GM04503 (cell line): Measurements from ENCODE around the gene OCLN.
"Not testable (repeated sequence)": the region's sequence is repeated elsewhere in the genome, so short reads cannot be mapped to it uniquely, and the experiment has no call there.

Source experiments
- DNase-seq: peaks from one replicate; pipeline ENCODE4 v3.0.0-alpha.2; 2012; ENCODE audit warnings: low read depth

OCLN gene

DNA sequence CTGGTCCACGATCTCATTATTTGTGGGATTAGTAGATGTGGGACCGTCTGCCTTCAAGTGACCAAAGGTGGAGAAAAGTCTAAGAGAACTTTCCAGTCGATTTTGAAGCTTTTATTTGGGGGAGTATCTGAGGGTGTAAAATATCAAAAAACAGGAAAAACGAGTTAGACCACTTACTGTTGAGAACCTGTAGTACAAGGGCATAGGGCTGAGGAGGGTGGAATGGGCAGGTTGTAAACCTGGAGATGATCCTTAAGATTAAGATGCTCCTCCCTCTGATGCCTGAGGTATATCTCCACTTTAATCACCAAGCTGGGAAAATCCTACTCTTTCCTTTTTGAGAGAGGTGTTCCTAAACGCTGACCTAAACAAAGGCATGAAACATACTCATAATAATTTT, 35.4 kb downstream of the OCLN start:
- DNase-seq, result no peak

DNA sequence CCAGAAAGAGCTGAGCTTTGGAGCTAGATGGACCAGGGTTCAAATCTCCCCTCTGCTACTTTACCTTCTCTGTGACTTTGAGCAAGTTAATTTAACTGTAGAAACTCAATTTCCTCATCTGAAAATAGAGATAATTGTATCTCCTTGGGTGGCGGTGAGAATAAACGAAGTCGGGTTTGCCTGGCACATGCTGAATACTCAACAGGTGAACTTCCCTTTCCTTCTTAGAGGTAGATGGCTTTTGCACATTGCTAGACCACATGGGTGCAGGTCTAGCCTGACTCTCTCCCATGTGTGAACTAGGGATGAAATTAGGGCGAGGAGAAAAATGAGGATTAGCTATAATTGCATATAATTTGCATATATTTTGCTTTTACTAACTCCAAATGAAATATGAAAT, 36.0 kb downstream of the OCLN start:
- DNase-seq, result no peak

DNA sequence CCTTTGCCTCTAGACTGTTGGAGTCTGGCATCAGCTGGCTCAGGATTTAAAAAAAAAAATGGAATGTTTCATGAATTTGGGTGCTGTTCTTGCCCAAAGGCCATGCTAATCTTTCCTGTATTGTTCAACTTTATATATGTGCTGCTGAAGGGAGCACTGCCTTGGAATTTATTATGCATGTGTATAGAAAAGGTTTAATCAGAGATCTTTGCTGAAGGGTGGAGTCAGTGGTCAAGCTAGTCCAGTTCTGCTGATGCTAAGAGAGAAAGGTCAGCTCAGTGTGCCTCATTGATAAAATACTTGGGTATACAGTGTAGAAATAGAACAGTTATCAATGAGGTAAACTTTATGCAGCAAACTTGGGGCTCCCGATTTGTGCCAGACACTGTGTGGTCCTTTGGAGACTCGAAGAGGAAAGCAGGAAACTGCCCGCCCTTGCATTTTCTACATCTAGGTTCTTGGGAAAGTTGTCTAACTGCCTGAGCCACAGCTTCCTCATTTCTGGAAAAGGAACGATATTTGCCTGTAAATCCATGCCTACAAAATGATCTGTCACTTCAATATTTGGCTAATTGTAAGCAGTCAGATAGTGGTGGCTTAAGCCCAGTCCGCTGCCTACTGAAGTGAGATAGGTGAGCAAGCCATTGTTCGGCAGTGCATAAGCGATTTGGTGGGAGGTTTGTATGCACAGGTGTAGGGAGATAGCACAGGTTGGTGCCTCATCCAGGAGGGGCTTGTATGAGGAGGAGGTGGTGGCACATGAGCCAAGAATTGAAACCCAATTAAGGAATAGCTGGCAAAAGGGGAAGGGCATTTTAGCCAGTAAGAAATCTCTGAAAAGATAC, 38.2 kb downstream of the OCLN start:
- no peak for DNase-seq

DNA sequence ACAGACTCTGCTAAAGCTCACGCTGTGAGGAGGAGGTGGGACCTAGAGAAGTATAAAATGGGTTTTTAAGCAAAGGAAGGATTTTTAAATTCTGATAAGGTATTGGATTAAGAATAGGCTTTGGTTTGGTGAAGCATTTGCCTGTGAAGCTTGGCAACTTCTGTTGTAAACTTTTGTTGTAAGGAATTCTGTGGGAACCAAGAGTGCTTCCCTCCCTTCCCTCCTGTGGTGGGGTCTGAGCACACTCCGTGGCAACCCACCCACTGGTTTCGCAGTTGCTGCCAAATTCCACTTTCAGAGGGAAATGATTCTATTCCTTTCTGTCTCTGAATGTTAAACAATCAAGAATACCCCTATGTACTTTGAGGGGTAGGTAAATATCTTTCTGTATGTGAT, 38.8 kb downstream of the OCLN start:
- no peak for DNase-seq

DNA sequence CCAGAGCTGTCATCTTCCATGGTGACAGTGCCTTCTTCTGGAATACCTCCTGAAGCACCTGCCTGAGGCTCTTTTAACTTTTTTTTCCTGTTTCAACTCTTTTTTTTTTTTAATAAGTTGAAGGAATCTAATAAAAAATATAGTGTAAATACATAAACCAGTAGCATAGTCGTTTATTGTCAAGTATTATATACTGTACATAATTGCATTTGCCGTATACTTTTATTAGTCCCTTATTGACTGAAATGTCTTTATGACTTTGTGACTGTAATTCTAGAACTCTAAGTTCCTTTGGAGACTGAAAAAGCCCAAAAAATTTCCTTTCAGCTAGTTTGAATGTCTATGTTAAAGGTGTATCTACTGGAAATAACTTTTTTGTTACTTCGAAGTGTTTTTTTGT, 45.3 kb downstream of the OCLN start:
- DNase-seq, result not testable (repeated sequence)

DNA sequence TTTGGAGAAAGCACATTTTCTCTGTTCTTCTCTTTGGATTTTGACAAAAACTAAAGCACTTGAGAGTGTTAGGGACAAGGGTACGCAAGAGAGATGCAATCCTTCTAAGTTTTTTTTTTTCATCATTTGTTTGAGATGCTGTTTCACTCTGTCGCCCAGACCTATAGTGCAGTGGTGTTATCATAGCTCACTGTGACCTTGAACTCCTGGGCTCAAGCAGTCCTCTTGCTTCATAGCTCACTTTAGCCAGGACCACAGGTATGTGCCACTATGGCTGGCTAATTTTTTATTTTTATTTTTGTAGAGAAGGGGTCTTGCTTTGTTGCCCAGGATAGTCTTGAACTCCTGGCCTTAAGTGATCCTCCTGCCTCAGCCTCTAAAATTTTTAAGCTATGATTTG, 46.1 kb downstream of the OCLN start:
- DNase-seq, result not testable (repeated sequence)

DNA sequence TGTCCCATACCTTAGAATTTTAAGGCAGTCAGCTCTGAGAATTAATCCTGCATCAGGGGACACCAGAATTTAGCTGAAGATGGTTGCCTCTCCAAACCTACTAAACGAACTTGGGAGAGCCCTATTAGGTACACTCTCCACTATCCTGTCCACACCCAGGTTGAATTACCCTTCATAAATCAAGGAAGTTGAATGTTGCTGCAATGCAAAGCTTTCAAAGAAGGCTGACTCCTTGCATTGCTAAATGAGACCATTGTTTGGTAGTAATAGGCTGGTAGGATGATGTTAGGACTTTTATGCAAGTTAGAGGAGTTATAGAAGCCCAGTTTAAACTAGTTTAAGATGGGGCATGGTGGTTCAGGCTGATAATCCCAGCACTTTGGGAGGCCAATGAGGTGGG, 48.8 kb downstream of the OCLN start:
- DNase-seq, result not testable (repeated sequence)

DNA sequence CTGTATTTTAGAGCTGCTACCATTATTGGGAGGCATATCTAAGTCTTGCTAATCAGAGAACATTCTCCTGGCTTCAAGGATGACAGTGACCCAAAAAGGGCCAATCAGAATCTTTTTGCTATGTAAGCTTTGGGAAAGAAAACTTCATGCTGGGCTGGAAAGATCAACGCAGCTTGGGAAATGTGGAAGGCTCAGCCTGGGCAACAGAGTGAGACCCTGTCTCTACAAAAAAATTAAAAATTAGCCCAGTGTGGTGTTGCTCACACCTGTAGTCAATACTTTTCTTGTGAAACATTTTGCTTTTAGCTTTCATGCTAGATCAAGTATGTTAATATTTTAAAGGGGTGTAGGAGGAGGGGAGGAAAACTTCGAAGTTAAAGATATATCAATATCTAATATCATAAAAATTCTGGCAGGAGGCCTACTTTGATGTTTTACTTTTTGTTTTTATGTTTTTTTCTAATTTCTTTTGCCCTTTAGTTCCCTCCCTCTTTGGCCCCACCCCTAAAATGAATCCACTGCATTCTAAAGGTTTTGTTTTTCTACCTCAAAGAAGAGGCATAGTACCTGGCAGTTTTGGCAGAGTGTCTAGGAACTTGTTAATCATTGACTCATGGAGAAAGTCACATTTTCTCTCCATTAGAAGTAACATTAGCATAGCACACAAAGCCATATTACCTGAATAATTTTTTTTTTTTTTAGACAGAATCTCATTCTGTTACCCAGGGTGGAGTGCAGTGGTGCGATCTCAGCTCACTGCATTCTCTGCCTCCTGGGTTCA, 50.4 kb downstream of the OCLN start:
- not testable (repeated sequence) for DNase-seq

DNA sequence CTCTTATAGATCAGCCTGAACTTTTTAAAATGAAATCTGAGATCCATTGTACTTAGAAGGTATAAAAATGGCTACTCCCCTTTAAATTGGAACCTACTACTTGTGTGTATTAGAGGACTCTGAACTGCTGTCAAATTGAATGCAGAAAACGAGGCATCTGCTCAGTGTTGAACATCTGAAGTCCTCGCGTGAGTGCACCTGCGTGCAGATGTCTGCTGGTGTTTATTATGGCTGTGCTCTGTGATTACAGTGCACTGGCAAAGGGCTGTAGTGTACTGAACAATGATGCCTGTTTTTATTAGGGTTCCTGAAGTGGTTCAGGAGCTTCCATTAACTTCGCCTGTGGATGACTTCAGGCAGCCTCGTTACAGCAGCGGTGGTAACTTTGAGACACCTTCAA, 52.0 kb downstream of the OCLN start:
- DNase-seq, result not testable (repeated sequence)

DNA sequence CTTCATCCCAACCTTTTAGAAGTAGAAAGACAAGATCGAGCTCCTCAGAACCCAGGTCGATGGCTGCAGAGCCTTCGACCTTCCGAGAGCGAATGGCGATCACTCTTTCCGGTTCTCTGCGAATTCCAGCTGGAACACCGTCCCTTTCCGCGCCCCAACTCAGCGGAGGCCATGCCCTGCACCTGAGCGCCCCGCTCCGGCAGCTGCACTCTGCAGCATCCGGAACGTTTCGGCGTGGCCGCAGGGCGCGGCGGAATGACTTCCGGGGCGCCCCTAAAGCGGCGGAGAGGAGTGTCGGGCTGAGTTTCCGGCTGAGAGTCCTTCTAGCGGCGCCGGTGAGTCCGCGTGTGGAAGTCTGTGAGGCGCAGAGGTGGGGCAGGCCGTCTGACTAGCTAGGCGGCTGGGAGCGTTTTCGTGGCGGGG, 67.3 kb downstream of the OCLN start, which contains the start of gene GTF2H2C:
Gene GTF2H2C (plus strand): TSS at position 284 of the 423 bp plus-strand sequence. CDS start 4,942 bp downstream, outside the sequence.
- DNase-seq, result not testable (repeated sequence)

DNA sequence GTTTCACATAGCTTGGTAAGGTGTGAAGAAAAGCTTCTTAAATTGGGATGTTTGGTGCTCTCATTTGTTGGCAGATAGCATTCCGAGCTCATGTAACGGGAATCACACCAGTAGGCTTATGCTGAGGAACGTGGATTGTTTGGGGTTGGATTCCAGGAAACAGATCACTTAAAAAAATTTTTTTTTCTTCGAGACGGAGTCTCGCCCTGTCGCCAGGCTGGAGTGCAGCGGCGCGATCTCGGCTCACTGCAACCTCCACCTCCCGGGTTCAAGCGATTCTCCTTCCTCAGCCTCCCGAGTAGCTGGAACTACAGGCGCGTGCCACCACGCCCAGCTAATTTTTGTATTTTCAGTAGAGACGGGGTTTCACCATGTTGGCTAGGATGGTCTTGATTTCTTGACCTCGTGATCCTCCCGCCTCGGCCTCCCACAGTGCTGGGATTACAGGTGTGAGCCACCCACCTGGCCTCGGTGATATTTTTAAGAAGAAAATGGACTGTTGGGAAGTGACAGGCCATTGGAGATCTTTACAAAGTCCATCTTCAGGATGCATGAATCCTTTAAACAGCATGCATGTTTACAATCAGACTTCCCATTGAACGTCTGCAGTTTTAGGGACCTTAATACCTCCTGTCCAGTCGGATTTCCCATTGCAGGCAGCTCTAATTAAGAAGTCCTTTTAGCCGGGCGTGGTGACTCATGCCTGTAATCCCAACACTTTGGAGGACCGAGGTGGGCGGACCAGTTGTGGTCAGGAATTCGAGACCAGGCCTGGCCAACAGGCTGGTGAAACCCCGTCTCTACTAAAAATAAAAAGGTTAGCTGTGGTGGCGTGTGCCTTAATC, 68.2 kb downstream of the OCLN start:
- DNase-seq, result not testable (repeated sequence)

DNA sequence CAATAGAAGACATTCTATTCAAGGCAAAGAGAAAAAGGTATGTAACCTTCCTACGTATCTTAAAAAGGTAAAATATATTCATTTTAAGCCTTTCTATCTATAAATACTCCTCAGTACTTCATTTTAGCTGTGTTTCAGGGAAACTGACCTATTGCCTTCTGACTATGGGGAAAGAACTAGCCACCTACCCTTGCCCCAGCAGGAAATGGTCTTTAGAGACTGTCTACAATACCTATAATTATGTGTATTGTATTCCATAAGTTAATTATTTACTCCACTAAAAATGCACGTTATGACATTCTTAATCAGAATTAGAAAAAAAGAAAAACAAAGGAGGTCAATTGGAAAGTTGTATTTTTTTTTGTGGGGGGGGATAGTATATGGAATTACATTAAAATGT, 73.6 kb downstream of the OCLN start:
- DNase-seq, result not testable (repeated sequence)

DNA sequence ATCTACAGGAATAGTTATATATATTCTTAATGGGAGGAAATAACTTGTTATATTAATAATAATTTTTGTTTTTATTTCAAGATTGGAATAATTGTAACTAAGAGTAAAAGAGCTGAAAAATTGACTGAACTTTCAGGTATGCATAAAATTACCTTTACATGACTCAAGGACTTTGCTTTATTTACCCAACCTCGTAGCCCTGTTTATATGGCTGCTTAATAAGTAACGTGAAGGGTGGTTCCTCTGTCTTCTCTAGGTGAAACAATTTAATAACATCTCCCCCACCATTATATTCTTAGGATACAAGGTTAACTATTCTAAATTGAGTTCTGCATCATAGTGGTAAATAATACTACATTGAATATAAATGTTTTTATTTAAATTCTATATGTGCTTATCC, 75.5 kb downstream of the OCLN start:
- DNase-seq, result not testable (repeated sequence)

DNA sequence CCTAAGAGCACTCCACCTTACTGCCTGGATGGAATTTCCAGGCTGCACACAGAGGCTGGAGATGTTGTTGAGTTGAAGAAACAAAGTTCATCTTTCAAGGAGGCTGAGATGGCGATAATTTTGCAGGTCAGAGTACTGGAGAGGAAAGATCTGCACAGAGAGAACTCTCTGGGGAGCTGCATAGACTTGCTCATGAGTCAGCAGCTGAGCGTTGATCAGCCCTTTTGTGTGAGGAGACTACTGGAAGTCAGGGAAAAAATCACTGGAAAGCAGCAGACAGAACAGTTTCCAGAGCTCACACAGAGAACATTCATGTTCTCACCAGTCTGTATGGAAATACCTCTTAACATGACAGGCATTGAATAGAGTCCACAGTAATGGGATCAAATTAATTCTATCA, 90.8 kb downstream of the OCLN start:
- not testable (repeated sequence) for DNase-seq

DNA sequence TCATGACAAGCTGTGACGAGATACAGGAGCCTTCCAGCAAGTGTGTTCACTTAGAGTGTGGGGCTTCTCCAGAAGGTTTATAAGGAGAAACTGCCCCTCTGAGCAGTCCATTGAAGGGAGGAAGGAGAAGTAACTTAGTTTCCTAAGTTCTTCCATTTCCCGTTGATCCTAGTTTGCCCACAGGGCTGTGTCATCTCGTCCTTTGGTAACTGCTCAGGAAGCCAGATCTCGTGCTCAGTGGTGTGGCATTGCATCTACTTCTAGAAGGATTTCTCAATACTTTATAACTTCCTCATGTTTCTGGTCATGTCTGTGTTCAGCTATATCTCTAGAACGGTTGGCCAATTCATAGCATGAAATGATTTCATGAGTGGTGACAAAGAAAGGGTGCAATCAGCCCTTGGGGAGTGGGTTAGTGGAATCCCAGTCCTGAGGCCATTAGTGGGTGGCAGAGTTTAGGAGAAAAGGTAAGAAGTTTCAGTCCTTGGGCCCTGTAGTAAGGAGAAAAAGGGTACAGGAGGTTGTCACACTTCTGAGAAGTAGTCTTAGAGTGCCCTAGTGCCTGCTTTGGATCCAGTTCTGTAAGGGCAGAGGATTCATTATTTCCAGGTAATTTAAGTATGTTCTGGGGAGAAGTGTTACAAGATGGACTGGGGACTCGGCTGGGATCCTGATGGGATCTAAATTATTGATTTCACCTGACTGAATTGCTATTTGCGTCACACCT, 103.7 kb downstream of the OCLN start:
- not testable (repeated sequence) for DNase-seq

DNA sequence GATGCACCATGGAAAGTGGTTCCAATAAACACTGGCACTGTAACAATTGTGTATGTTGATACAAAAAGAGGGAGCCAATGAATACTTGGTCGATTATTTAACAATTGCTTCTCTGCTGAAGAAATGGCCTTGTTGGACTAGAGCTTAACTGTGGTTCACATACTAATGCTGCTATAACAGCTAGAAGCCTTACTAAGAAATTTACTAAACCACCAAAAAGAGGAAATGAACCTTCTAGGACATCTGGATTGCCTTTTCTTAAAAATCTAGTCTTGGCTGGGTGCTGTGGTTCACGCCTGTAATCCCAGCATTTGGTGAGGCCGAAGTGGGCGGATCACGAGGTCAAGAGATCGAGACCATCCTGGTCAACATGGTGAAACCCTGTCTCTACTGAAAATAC, 109.4 kb downstream of the OCLN start:
- not testable (repeated sequence) for DNase-seq

DNA sequence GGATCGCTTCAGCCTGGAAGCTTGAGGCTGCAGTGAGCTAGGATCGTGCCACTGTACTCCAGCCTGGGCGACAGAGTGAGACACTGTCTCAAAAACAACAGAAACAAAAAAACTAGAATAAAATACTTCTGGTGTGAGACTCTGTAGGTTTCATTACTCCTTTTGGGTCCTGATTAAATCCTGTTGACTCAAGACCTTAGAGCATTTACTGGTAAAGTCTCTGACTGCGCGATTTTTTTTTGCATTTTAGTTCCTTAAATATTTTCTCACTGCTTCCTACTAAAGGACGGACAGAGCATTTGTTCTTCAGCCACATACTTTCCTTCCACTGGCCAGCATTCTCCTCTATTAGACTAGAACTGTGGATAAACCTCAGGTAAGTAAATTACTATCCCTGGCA, 114.2 kb downstream of the OCLN start:
- not testable (repeated sequence) for DNase-seq
